PC-3 (cell line): ENCODE results near the gene PCNX2. TPM values are rescaled to one million over a fixed set of nuclear protein-coding genes. Genes with fewer than 3 reads are reported as not detected.

Source experiments
- ATAC-seq: fragments of 200-7000 bp; cut with Tn5 transposase; 2 replicates; pipeline ENCODE4 v1.9.1; 2020; ENCODE audit warnings: mild to moderate bottlenecking, moderate library complexity
- BruUV-seq: library from RNA; stranded (reverse); fragments of 400-500 nt; replicated peaks from 2 replicates; lab custom pipeline; 2021; lab: Mats Ljungman, UMichigan
- CTCF ChIA-PET: fragments of 300-600 bp; sonication (Branson Sonifier 250); formaldehyde crosslinking; loops from one replicate; lab custom pipeline; 2022; ENCODE audit warnings: antibody characterized with exemption; lab: Charles Lee
- POLR2A ChIA-PET: fragments of 300-600 bp; sonication (Branson Sonifier 250); formaldehyde crosslinking; loops from one replicate; lab custom pipeline; 2022; ENCODE audit warnings: antibody characterized with exemption; ENCODE audit not compliant: unreplicated experiment; lab: Charles Lee
- DNase-seq: peaks from one replicate; pipeline ENCODE4 v3.0.0-alpha.2; 2015
- H2AFZ ChIP-seq: fragments of 300-600 bp; sonication (generic); 2 replicates; pipeline ENCODE4 v1.6.0; 2016; ENCODE audit warnings: antibody characterized with exemption, low read length
- H3F3A ChIP-seq: fragments of 300-600 bp; sonication (generic); one replicate; pipeline ENCODE4 v1.6.0; 2017; ENCODE audit warnings: antibody characterized with exemption, low read length, control low read depth, mild to moderate bottlenecking; ENCODE audit not compliant: unreplicated experiment
- H3K27ac ChIP-seq: fragments of 300-600 bp; sonication (generic); 2 replicates; pipeline ENCODE4 v1.5.1; 2016; ENCODE audit warnings: mild to moderate bottlenecking, low read length
- H3K27me3 ChIP-seq: fragments of 300-600 bp; sonication (generic); 2 replicates; pipeline ENCODE4 v1.6.1; 2016; ENCODE audit warnings: low read length, mixed read lengths
- H3K36me3 ChIP-seq: fragments of 300-600 bp; sonication (generic); 2 replicates; pipeline ENCODE4 v1.6.1; 2016; ENCODE audit warnings: low read depth, mixed run types, low read length, mixed read lengths
- H3K4me1 ChIP-seq: fragments of 300-600 bp; sonication (generic); 2 replicates; pipeline ENCODE4 v1.5.1; 2016; ENCODE audit warnings: low read length; ENCODE audit not compliant: insufficient read depth
- H3K4me2 ChIP-seq: fragments of 300-600 bp; sonication (generic); 2 replicates; pipeline ENCODE4 v1.6.0; 2016; ENCODE audit warnings: low read length
- H3K4me3 ChIP-seq: fragments of 300-600 bp; sonication (generic); 2 replicates; pipeline ENCODE4 v1.5.1; 2016; ENCODE audit warnings: mild to moderate bottlenecking, low read length, mixed read lengths
- H3K79me2 ChIP-seq: fragments of 300-600 bp; sonication (generic); 2 replicates; pipeline ENCODE4 v1.6.1; 2017; ENCODE audit warnings: low read length, mixed read lengths
- H3K9ac ChIP-seq: fragments of 300-600 bp; sonication (generic); 2 replicates; pipeline ENCODE4 v1.6.0; 2016; ENCODE audit warnings: mild to moderate bottlenecking, low read length
- H3K9me2 ChIP-seq: fragments of 300-600 bp; sonication (generic); replicated peaks from 2 replicates; pipeline ENCODE4 v1.6.1; 2016; ENCODE audit warnings: mixed run types, low read length, mixed read lengths
- H3K9me3 ChIP-seq: fragments of 300-600 bp; sonication (generic); 2 replicates; pipeline ENCODE4 v1.6.1; 2016; ENCODE audit warnings: low read length, mixed read lengths
- H4K20me1 ChIP-seq: fragments of 300-600 bp; sonication (generic); 2 replicates; pipeline ENCODE4 v1.6.1; 2016; ENCODE audit warnings: low read length, mixed read lengths
- CTCF ChIP-seq: fragments of 300-600 bp; sonication (generic); conservative IDR thresholded peaks from 2 replicates; pipeline ENCODE4 v1.5.1; 2017; ENCODE audit warnings: antibody characterized with exemption, low read depth, mild to moderate bottlenecking, low read length
- EZH2 ChIP-seq: fragments of 300-600 bp; sonication (generic); IDR thresholded peaks from one replicate; pipeline ENCODE4 v1.6.1; 2017; ENCODE audit warnings: antibody characterized with exemption, mild to moderate bottlenecking, low read length; ENCODE audit not compliant: unreplicated experiment
- EZH2phosphoT487 ChIP-seq: fragments of 300-600 bp; sonication (generic); IDR thresholded peaks from 2 replicates; pipeline ENCODE4 v1.6.1; 2018; ENCODE audit warnings: mild to moderate bottlenecking, antibody characterized with exemption, low read length, borderline replicate concordance
- intact Hi-C: fragments of 100-400 bp; cut with micrococcal nuclease; formaldehyde crosslinking; loops from 2 replicates; pipeline ENCODE4 v1.9.0; 2023
- total RNA-seq: library from RNA; depleted of rRNA; stranded (reverse); fragments of >200 nt; gene quantifications from 2 replicates; pipeline ENCODE4 v1.2.3, GENCODE V29; 2014

PCNX2 gene
- total RNA-seq, 1 experiment from 2014 or later = 17.3 TPM

DNA sequence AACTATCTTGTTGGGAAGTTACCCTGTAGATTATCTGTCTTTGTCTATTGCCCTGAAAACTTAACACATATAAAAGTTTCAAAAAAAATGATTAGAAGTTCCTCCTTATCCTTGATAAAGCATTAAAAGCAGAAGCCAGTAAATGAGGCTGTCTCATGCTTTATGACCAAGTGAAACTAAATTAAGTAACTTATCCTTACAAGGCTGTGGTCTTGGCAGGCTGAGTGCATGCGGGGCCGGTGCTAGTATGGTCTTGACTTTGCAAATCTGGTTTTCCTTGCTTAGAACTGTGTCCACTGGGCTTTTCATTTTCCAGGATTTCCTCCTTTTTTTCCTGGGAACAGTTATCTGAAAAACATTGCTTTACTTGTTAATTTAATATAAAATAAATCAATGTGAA lies 43.1 kb downstream of the PCNX2 start:
- H3K36me3 ChIP-seq = peaks cover 23% of the 10 kb centered on the region; the same call in 1 of the 2 replicates
- H3K9me2 ChIP-seq = no peaks in the 10 kb centered on the region
- ChIA-PET POLR2A (no interaction called here), CTCF (no interaction called here)
- no peaks in the 10 kb centered on the region for H3K9me3 ChIP-seq
- H3K27me3 ChIP-seq = no peaks in the 10 kb centered on the region
- H4K20me1 ChIP-seq = no peaks in the 10 kb centered on the region
- no TSS peak for BruUV-seq
- ATAC-seq = no peak
- no peaks in the 10 kb centered on the region for H3F3A ChIP-seq
- H2AFZ ChIP-seq = no peak overlapping the region
- no peak for DNase-seq
- no peak for TF ChIP-seq EZH2
- no peak for TF ChIP-seq EZH2phosphoT487
- TF ChIP-seq CTCF = no peak
- H3K9ac ChIP-seq = no peak overlapping the region
- no peak overlapping the region for H3K4me3 ChIP-seq
- no peaks in the 10 kb centered on the region for H3K4me1 ChIP-seq
- H3K27ac ChIP-seq = no peak overlapping the region
- intact Hi-C loops = no loop called here
- H3K79me2 ChIP-seq = no peaks in the 10 kb centered on the region
- no peak overlapping the region for H3K4me2 ChIP-seq

GRCh38 chr1:233251201-233251720 lies 44.3 kb downstream of the PCNX2 start:
- no peak for TF ChIP-seq CTCF
- TF ChIP-seq EZH2 = no peak
- no peak for TF ChIP-seq EZH2phosphoT487
- Histone ChIP-seq H3K27me3 (no peaks in the 10 kb centered on the region), H3K36me3 (peaks cover 23% of the 10 kb centered on the region; the same call in 1 of the 2 replicates), H3K79me2 (no peaks in the 10 kb centered on the region), H3K9me3 (no peaks in the 10 kb centered on the region), H3K27ac (no peak overlapping the region), H4K20me1 (no peaks in the 10 kb centered on the region), H3K4me2 (no peak overlapping the region), H3K4me3 (no peak overlapping the region), H3K4me1 (no peaks in the 10 kb centered on the region), H3K9ac (no peak overlapping the region), H3F3A (no peaks in the 10 kb centered on the region), H2AFZ (no peak overlapping the region), H3K9me2 (no peaks in the 10 kb centered on the region)
- ATAC-seq (no peak), DNase-seq (no peak)
- intact Hi-C loops = no loop called here
- CTCF ChIA-PET = no interaction called here
- no TSS peak for BruUV-seq
- POLR2A ChIA-PET = no interaction called here

DNA sequence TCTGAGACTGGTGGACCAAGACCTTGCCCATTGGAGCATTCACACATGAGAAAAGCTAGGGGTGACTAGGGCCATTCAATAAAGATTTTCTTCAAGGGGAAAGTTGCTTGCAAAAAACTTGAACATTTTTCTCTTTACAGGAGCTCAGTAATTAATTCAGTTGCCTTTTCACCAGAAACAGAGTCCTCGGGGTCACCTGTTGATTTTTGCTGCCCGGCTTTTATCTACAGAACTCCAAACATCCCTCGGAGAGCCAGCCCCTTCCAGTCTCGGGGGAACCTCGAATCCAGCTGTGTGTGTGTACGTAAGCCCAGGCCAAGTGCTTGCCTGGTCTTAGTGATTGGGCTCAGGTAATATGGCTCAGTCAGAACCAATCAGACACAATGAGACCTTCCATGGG lies 47.5 kb downstream of the PCNX2 start:
- no peaks in the 10 kb centered on the region for H3K9me3 ChIP-seq
- ChIA-PET POLR2A (no interaction called here), CTCF (no interaction called here)
- H3F3A ChIP-seq = no peaks in the 10 kb centered on the region
- no peak overlapping the region for H3K4me2 ChIP-seq
- no TSS peak for BruUV-seq
- H3K27me3 ChIP-seq = no peaks in the 10 kb centered on the region
- no peak overlapping the region for H3K4me3 ChIP-seq
- H4K20me1 ChIP-seq = no peaks in the 10 kb centered on the region
- intact Hi-C loops = loop anchor here (10.0 kb wide), 1 partner anchor 293 kb away; the partner anchor contains the start of gene NTPCR
- H3K36me3 ChIP-seq = peaks cover 23% of the 10 kb centered on the region; the same call in 1 of the 2 replicates
- no peak overlapping the region for H2AFZ ChIP-seq
- no peak overlapping the region for H3K9ac ChIP-seq
- no peak for ATAC-seq
- H3K9me2 ChIP-seq = no peaks in the 10 kb centered on the region
- H3K4me1 ChIP-seq = no peaks in the 10 kb centered on the region
- TF ChIP-seq EZH2 (no peak), EZH2phosphoT487 (no peak), CTCF (no peak)
- no peaks in the 10 kb centered on the region for H3K79me2 ChIP-seq
- DNase-seq = no peak
- H3K27ac ChIP-seq = no peak overlapping the region
